GM18907 (cell line): Measurements from ENCODE around the gene SLC6A15.

Experiments used
- ATAC-seq: cut with Tn5 transposase; IDR thresholded peaks from one replicate; pipeline ENCODE4 v1.9.1; 2021; ENCODE audit warnings: mild to moderate bottlenecking, moderate library complexity; ENCODE audit not compliant: unreplicated experiment

SLC6A15 gene

DNA sequence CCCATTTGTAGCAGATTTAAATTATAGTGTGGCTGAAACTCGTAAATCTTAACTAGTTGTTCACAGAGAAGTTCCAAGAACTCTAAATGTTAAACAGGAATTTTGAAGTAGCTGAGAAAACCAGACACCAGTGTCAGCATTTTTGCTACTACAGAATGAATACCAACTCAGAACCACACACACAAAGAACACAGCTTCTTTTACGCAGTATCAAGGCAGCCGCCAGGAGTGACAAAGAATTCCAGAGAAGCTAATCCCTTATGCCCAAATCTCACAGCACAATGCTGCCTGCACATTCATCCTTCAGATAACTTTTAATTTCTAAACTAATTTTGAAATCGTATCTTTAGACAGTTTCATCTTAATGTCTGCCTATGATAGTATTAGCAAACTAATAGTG, 37.4 kb downstream of the SLC6A15 start:
- no peak for ATAC-seq

DNA sequence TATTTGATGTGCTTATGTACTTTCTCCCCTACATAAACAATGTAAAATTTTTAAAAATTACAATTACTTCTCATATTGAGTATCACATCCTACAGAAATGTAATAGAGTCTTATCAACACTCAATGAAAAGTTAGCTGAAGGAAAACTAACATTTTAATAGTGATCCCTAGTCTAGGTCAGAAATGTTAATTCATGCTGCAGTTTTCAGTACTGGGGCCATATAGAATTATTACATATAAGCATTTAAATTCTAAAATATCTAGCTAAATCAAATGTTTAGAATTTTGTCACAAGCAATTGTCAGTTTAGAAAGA, 37.8 kb downstream of the SLC6A15 start:
- ATAC-seq = no peak

DNA sequence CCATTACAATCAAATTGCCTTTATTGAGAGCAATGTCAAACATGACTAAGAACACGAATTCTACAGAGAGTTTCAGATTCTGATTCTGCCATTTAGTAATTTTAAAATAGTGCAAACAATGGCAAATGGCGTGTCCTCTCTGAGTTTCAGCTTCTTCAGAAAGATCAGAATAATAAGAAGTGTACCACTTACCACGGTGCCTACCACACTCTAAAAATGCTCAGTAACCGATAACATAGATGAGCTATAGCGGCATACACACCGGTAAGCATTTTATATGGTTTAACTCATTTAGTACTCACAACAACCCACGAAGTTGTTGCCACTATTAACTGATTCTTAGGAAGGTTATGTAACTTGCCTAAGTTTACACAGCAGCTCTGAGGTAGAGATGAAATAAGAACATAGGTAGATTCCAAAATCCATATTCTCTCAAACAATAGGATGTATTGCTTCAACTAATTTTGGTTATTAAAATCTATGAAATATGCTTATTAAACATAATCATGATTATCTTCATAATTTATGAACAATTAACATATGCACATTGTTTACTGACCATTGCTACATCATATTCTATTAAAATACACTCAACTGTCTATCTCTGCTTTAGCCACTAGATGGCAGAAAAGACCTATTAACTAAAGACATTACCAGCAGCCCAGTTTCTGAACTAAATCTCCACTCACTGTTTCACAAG, 38.3 kb downstream of the SLC6A15 start:
- ATAC-seq = peak; percentile 98

DNA sequence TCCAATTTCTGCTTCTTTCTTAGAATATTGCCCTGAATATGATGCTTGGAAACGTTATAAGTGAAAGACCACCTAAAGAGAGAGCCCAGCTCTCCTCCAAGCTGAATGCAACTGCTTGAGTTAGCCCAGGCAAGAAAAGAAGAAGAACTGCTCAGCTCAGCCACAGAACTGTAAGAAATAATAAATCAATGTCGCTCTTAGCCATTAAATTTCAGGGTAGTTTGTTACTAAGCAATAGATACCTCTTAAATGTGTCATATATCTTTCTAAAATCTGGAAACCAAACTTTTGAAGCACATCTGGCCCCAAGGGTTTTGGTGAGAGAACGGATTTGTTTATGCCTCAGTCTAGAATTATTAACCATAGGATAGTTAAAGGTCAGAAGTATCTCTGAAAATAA, 50.4 kb downstream of the SLC6A15 start:
- no peak for ATAC-seq

DNA sequence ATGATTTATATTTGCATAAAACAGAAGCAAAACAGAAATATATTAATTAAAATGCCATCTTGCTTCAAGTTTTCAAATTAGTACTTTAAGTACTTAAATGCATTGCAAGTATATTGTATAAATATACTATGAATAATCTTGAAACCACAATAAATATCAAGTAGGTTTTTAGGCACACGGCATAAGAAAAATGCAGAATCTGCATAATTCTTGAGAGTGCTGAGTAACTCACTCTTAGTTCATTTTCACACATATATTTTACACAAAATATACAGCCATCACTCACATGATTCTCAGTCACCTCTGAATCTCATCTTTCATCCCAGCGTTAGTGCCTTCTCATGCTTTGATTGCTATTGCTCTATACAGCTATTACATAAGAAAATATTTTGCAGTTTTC, 51.9 kb downstream of the SLC6A15 start:
- ATAC-seq = no peak

DNA sequence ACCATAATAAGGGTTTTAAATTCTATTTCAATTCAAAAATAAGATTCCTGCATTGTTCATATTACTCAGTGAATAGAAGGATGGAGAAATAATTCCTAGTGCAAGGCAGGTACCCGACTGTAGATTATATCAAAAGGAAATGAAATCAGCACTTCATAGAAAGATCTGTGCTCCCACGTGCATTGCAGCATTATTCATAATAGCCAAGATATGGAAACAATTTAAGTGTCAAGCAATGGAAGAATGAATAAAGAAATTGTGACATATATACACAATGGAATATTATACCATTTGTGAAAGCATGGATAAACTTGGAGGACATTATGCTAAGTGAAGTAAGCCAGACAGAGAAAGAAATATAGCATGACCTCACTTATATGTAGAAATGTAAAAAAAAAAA, 53.8 kb downstream of the SLC6A15 start:
- no peak for ATAC-seq

DNA sequence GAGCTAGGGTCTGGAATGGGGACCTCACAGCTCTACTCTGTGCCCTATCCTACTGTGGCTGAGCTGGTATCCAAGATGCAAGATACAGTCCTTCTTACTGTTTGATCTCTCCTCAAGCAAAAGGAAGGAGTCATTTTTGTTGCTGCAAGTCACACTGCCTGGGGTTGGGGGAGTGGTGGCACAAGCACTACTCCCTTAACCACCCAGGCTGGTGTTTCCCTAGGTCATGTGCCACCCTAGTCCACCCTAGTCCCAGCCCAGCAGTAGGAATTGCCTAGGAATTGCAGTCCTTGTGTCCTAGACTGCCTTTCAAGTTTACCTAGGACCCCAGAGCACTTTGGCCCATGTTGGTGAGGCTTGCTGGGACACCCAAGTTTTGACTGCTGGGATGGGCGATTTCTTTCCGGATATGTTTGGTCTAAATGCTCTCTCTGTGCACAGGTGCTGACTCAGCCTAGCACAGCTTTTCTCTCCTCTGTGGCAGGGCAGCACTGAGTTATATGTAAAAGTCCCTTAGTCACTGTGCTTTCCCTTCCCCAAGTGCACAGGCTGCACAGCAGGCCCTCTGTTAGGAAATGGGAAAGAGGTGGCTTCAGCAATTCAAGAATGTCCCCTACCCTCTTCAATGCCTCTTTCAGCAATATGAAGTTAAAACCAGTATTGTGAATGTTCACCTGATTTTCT, 54.9 kb downstream of the SLC6A15 start:
- ATAC-seq = no peak

DNA sequence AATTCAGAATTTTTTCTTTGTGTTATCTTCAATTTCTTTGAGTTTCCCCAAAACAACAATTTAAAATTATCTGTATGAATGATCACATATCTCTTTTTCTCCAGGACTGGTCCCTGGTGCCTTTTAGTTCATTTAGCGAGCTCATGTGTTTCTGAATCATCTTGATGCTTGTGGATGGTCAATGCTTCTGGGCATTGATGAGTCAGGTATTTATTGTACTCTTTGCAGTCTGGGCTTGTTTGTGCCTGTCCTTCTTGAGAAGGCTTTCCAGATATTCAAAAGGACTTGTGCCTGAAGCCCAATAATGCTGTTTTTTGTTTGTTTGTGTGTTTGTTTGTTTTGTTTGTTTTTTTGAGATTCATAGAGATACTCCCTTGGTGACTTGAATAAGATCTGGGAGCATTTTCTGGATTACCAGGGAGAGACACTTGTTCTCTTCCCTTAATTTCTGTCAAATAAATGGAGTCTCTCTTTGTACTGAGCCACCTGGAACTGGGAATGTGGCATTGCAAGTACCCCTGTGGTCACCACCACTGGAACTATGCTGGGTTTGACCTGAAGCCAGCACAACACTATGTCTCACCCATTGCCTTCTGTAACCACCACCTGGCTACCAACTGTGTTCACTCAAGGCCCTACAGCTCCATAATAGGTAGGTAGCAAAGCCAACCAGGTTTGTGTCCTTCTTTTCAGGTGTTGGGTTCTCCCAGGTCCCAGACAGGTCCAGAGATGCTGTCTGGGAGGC, 56.3 kb downstream of the SLC6A15 start:
- no peak for ATAC-seq

DNA sequence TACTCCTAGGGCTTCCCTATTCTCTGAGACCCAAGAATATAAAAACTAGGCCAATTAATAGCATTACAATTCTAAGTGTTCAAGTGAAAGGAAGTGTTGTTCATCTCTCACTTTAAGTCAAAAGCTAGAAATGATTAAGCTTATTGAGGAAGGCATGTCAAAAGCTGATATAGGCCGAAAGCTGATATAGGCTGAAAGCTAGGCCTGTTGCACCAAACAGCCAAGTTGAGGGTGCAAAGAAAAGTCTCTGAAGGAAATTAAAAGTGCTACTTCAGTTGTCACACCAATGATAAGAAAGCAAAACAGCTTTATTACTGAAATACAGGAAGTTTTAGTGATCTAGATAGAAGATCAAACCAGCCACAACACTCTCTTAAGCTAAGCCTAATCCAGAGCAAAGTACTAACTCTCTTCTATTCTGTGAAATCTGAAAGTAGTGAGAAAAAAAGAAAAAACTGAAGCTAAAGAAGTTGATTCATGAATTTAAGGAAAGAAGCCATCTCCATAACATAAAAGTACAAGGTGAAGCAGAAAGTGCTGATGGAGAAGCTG, 68.9 kb downstream of the SLC6A15 start:
- no peak for ATAC-seq

DNA sequence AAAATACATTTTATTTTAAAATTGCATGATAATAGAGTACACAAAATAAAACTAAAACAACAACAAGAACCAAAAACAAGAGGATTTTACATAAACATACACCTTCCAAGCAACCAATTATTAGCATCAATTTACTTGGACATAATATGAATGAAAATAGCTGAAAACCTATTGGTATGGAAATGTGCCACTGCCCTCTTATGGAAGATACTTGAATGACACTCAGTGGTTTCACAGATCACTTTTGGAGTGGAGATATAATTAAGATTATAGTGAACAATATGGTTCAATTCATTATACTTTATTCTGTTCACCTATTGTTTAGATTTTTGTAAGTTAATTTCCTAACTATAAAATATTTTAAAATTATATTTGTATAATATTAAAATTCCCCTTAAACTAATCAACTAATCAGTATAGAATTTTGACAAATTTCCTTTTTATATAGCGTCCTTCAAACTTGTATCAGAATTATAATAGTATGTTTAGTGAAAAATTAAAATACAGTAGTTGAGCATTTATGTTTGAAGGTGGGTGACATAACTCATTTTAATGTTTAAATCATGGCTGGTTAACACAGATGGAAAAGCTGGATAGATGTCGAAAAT, 70.1 kb downstream of the SLC6A15 start:
- ATAC-seq = peak; percentile 82

DNA sequence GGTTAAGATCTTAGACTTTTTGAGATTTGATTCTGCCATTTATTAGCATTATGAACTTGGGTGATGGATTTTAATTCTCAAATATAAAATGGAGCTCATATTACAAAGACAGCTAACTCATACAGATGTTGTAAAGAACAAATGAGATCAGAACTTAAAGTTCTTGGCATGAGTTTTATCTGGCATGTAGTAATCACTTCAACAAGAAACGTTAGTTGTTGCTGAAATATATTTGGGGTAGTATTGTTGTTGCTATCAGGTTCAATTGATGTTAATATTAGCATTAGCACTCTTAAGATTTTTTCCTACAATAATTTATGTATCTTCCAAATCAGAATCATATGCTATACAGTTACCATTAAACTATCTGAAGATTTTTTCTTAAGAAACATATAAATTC, 71.0 kb downstream of the SLC6A15 start:
- no peak for ATAC-seq

DNA sequence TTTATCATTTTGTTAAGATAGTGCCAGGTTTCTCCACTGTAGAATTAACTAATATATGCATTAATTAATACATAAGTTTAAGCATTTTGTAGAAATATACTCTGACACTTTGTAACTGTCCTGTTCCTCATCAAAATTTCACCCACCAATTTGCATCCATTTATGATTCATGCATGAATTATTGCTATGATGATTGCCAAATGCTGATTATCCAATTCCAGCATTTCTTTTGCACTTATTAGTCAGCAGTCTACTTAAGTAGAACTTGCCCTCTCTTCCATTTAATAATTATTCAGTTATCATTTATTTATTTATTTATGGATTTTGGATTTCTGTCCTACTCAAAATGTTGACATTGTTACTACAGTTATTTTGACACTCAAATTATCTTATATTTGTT, 72.2 kb downstream of the SLC6A15 start:
- ATAC-seq = no peak

DNA sequence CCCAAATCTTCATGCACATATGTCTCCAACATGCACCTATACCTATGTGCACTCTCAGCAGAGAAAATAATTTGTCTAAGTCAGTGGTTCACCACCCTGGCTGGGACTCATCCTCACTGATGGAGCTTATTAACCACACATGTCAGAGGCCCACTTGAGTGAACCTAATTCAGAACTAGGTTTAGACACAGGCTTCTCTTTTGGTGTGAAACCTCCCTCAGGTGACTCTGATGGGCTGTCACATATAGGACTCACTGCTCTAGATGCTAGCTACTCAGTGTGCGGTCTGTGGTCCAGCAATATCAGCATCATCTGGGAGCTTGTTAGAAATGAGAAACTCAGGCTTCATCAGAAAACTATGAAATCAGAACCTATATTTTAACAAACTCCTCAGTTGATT, 85.7 kb downstream of the SLC6A15 start:
- no peak for ATAC-seq

DNA sequence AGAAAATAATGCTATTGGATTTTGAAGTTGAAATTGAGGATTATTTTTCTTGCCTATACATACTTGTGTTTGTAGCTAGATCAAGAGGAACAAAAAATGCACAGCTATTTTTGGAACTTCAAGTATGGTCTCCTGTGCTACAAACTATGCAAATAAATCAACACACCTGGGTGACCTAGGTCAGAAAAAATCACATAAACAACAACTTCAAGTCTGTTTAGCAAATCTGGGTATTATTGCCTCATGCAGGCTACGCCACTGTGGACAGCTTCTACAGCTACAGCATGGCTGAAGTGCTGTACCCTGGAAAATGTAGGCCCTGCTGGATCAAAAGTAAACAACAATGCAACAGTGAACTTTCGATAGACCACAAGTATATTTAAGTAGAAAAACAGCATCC, 87.5 kb downstream of the SLC6A15 start:
- no peak for ATAC-seq

DNA sequence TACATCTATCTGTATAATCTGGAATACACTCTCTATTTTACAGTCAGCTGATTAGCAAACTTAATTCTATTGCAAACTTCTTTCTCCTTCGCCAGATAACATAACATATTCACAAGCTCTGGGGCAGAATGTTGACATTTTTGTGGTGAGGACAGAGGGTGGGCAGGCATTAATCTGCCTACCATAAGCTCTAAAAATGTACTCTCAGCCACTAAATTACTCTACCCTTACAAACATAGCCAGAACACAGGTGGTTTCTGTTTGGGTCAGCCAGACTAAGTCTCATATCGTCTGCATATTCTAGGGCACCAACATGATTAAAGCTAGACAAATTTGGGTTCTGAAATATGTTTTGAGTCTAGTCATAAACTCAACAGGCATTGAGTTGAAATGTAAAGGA, 90.1 kb downstream of the SLC6A15 start:
- ATAC-seq = no peak

DNA sequence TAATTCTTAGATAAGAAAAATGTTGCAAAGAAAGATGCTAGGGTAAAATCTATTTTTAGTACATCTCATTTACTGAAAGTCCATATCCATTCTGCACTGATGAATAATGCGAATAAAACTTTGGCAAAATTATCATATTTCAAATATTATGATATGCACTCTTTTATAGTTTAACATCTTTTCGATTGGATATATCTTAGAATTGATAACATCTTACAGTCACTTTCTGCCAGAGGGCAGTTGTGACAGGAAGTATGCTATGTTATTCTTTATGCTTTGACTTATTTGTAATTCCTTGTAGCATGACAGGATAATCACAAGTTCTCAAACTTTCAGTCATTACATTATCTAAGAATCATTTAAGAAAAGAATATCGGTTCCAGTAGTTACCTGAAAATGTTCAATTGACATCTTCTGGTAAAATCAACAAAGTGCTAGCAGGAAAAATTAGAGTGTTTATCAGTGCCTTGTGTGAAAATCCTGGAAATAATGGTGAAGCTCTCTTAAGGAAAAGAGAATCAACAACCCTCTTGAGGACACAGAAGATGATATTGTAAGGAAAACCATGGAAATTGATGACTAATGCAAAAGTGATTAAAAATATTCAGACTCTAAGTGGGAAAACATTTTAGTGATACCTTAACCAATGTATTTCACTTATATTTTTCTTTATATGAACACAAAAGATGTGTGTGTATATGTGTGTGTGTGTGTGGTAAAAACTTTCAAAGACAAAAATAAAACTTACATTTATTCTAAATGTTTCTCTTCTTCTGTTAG, 95.5 kb downstream of the SLC6A15 start:
- no peak for ATAC-seq

DNA sequence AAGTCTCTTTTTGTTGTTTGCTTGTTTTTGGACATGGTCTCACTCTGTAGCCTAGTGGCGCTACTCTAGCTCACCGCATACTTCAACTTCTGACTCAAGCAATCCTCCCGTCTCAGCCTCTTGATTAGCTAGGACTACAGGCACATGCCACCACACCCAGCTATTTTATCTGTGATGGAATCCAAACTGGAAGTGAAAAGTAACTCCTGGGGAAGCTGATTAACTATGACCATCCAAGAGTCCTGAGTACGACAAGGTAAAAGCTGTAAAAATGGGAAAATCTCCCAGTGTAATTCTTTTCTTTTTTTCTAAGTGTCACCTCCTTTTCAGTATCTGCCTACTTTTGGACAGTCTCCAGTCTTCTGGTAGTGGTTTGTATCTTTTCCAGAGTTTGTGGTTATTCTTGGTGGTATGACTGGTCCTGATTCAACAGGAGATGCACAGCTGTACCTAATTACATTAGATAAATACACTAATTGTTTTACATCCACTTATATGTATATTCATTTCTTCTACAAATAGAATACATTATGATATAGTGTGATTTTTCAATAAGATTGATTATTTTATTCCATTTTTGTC, 97.8 kb downstream of the SLC6A15 start:
- no peak for ATAC-seq

DNA sequence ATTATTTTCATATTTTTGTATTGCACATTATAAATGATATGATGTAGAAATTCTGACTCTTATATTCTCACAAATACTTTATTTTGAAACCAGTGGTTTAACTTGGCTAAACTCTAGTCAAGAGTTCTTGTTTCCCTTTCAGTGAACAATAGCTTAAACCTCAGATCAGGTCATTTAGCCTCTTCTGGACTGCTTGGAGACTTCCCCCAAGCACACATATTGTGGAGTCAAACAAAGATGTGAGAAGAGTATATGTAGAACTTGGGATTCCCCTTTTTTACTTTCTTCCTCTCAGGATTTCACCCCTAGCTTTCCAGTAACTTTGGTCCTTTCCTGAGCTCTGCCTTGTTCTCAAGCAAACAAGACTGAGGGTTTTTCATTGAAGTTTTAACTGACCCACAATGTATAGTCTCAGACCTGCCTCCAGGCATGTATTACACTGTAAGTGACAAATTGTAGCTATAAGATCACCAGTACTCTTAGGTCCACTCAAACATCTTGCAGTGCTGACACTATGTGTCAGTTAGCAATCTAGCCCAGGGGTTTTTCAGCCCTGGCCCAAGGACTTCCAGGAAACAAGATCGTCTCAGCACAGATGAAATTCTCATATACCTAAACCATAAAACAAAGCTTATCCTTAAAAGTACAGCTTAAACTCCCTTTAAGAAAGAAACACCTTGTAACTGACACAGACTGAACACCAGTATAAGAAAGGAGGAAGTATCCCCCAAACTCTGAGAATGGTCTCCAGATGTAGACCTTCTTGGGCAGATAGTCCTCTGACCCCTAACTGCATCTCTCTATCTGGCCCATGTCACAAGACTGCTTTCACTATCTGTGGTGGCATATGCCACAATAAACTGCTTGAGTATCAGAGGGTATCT, 98.6 kb downstream of the SLC6A15 start:
- ATAC-seq = peak; percentile 55

DNA sequence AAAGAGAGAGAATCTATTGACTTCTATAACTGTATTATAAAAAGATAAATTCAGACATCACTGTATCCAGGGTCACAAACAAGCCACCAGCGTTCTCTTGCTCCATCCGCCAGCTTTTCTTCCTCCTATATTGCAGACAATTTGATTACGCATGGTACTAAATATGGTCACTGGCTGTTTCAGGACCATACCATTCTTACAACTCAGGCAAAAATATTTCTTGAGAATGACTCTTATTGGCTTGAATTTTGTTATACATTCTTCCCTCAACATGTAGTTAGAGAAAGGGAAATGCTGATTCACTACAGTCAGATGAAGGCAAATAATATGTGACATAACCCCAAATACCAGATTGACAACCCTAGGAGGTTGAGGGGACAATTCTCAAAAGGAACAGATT, 101.3 kb downstream of the SLC6A15 start:
- ATAC-seq = no peak
